HEK293 (cell line): ENCODE measurements around the gene COQ10B.

Experiments used
- CTCF ChIA-PET: fragments of 350-600 bp; formaldehyde crosslinking; extraction: SDS; loops from one replicate; lab custom pipeline; 2021; ENCODE audit warnings: antibody characterized with exemption; lab: Yijun Ruan, JAX
- POLR2A ChIA-PET: fragments of 300-600 bp; formaldehyde crosslinking; extraction: SDS; loops from one replicate; lab custom pipeline; 2020; ENCODE audit warnings: antibody characterized with exemption, inconsistent platforms; lab: Yijun Ruan, JAX
- H3K27ac ChIP-seq: fragments of 200-500 bp; sonication (Bioruptor generic); 2 replicates; pipeline ENCODE4 v1.5.1; 2014; ENCODE audit warnings: low read depth, low read length, control low read depth, inconsistent platforms; ENCODE audit errors: extremely low read depth
- H3K36me3 ChIP-seq, 2 experiments: fragments of 200-500 bp in 1 of 2; sonication (Bioruptor generic) in 1 of 2; 1 replicate in 1 of 2; 2 replicates in 1 of 2; pipeline ENCODE4 v1.5.1; 2014 to 2017; ENCODE audit warnings: inconsistent platforms in 2 of 2, low read length in 2 of 2; ENCODE audit not compliant: control insufficient read depth in 2 of 2, insufficient read depth in 1 of 2
- H3K4me1 ChIP-seq: fragments of 200-500 bp; sonication (Bioruptor generic); 2 replicates; pipeline ENCODE4 v1.5.1; 2014; ENCODE audit warnings: mild to moderate bottlenecking, low read length, inconsistent platforms; ENCODE audit not compliant: control insufficient read depth, insufficient read depth
- H3K4me3 ChIP-seq: 2 replicates; pipeline ENCODE4 v1.5.1; 2011; ENCODE audit warnings: low read depth, mild to moderate bottlenecking, control low read depth, low read length, moderate library complexity
- H3K9me3 ChIP-seq: fragments of 200-500 bp; sonication (Bioruptor generic); 2 replicates; pipeline ENCODE4 v1.5.1; 2014; ENCODE audit warnings: low read depth, low read length, inconsistent platforms; ENCODE audit not compliant: control insufficient read depth, insufficient read depth
- GLIS1 ChIP-seq: fragments of 450-650 bp; formaldehyde crosslinking; IDR thresholded peaks from 2 replicates; pipeline ENCODE4 v1.5.1; 2016; ENCODE audit warnings: missing biosample characterization, missing genetic modification characterization
- INSM2 ChIP-seq: fragments of 450-650 bp; formaldehyde crosslinking; IDR thresholded peaks from 2 replicates; pipeline ENCODE4 v1.5.1; 2016; ENCODE audit warnings: missing biosample characterization, missing genetic modification characterization
- KLF8 ChIP-seq: fragments of 450-650 bp; formaldehyde crosslinking; IDR thresholded peaks from 2 replicates; pipeline ENCODE4 v1.5.1; 2016; ENCODE audit warnings: missing biosample characterization, missing genetic modification characterization
- PRDM6 ChIP-seq: fragments of 450-650 bp; formaldehyde crosslinking; IDR thresholded peaks from 2 replicates; pipeline ENCODE4 v1.5.1; 2017; ENCODE audit warnings: missing biosample characterization, missing genetic modification characterization
- SP7 ChIP-seq: fragments of 450-650 bp; formaldehyde crosslinking; IDR thresholded peaks from 2 replicates; pipeline ENCODE4 v1.5.1; 2016; ENCODE audit warnings: missing biosample characterization, missing genetic modification characterization
- YY1 ChIP-seq: fragments of 450-650 bp; formaldehyde crosslinking; IDR thresholded peaks from 2 replicates; pipeline ENCODE4 v1.5.1; 2018; ENCODE audit warnings: missing biosample characterization, missing genetic modification characterization
- YY2 ChIP-seq: fragments of 450-650 bp; formaldehyde crosslinking; IDR thresholded peaks from 2 replicates; pipeline ENCODE4 v1.5.1; 2016; ENCODE audit warnings: missing biosample characterization, missing genetic modification characterization
- ZBTB11 ChIP-seq: fragments of 450-650 bp; formaldehyde crosslinking; conservative IDR thresholded peaks from 2 replicates; pipeline ENCODE4 v1.5.1; 2016; ENCODE audit warnings: low read depth, missing biosample characterization, missing genetic modification characterization
- ZBTB20 ChIP-seq: fragments of 450-650 bp; formaldehyde crosslinking; IDR thresholded peaks from 2 replicates; pipeline ENCODE4 v1.5.1; 2016; ENCODE audit warnings: missing biosample characterization, missing genetic modification characterization
- ZBTB21 ChIP-seq: fragments of 450-650 bp; formaldehyde crosslinking; IDR thresholded peaks from 2 replicates; pipeline ENCODE4 v1.5.1; 2017; ENCODE audit warnings: missing biosample characterization, missing genetic modification characterization
- ZBTB49 ChIP-seq: fragments of 450-650 bp; formaldehyde crosslinking; IDR thresholded peaks from 2 replicates; pipeline ENCODE4 v1.5.1; 2016; ENCODE audit warnings: missing biosample characterization, missing genetic modification characterization, low read depth
- ZBTB8A ChIP-seq: fragments of 450-650 bp; formaldehyde crosslinking; IDR thresholded peaks from 2 replicates; pipeline ENCODE4 v1.5.1; 2016; ENCODE audit warnings: missing biosample characterization, missing genetic modification characterization
- ZNF133 ChIP-seq: fragments of 450-650 bp; formaldehyde crosslinking; IDR thresholded peaks from 2 replicates; pipeline ENCODE4 v1.5.1; 2016; ENCODE audit warnings: missing biosample characterization, missing genetic modification characterization
- ZNF140 ChIP-seq: fragments of 450-650 bp; formaldehyde crosslinking; IDR thresholded peaks from 2 replicates; pipeline ENCODE4 v1.5.1; 2016; ENCODE audit warnings: missing biosample characterization, missing genetic modification characterization
- ZNF223 ChIP-seq: fragments of 450-650 bp; formaldehyde crosslinking; IDR thresholded peaks from 2 replicates; pipeline ENCODE4 v1.5.1; 2016; ENCODE audit warnings: missing biosample characterization, missing genetic modification characterization
- ZNF292 ChIP-seq: fragments of 450-650 bp; formaldehyde crosslinking; IDR thresholded peaks from 2 replicates; pipeline ENCODE4 v1.5.1; 2016; ENCODE audit warnings: low read depth, missing biosample characterization, missing genetic modification characterization, borderline replicate concordance
- ZNF394 ChIP-seq: fragments of 450-650 bp; formaldehyde crosslinking; IDR thresholded peaks from 2 replicates; pipeline ENCODE4 v1.5.1; 2016; ENCODE audit warnings: missing biosample characterization, missing genetic modification characterization, mild to moderate bottlenecking, moderate library complexity, borderline replicate concordance
- ZNF423 ChIP-seq: fragments of 450-650 bp; formaldehyde crosslinking; IDR thresholded peaks from 2 replicates; pipeline ENCODE4 v1.5.1; 2016; ENCODE audit warnings: missing biosample characterization, missing genetic modification characterization
- ZNF600 ChIP-seq: fragments of 450-650 bp; formaldehyde crosslinking; IDR thresholded peaks from 2 replicates; pipeline ENCODE4 v1.5.1; 2016; ENCODE audit warnings: missing biosample characterization, missing genetic modification characterization
- ZNF629 ChIP-seq: fragments of 450-650 bp; formaldehyde crosslinking; IDR thresholded peaks from 2 replicates; pipeline ENCODE4 v1.5.1; 2017; ENCODE audit warnings: missing biosample characterization, missing genetic modification characterization
- ZNF677 ChIP-seq: fragments of 450-650 bp; IDR thresholded peaks from 2 replicates; pipeline ENCODE4 v1.5.0; 2018; ENCODE audit warnings: missing biosample characterization, mild to moderate bottlenecking, missing genetic modification characterization, moderate library complexity
- TF ChIP-seq, protein P1 (sequence below): fragments of 450-650 bp; formaldehyde crosslinking; optimal IDR thresholded peaks from 2 replicates; pipeline ENCODE3; 2016; ENCODE audit warnings: missing biosample characterization, mild to moderate bottlenecking, missing genetic modification characterization

Gene COQ10B

DNA sequence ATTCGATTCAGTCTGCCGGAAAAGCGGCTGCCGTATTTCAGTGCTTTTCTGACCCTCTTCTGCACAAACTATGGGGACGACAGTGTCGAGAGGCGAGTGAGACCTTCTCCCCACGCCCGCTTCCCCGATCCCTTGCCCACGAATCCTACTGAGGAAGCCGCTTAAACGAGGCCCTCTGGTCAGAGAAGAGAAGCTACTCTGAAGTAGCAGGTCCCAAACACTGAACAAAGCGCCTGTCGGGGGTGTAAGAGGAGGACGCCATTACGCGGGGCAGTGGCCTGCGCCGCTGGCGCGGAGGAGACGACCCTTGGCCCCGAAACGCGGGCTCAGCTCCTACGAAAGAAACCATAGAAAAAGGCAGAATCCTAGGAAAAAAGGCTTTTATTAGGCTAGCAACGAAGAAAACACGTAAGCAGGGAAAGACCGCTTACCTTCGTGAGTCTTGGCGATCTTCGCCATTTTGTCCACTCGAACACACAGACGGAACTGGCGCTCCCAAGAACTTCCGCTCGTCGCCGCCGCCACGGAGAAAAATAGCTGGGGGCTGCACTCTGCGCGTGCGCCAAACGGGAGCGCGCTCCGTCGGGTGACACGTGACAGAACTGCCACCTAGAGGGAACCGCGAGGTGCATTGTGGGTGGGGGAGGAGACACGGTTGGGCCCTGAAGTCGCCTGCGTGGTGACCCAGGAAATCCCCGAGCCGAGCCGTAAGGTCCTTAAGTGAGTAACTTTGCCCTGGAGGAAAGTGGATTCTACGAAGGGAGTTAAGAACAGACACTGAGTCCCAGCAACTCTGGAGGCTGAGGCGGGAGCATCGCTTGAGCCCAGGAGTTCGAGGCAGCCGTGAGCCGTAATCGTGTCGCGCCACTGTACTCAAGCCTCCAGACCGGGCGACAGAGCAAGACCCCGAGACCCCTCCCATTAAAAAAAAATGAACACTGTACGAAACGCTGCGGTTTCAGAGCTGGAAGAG is 18.5 kb upstream of the COQ10B start, which contains the start of gene SF3B1:
TSS of gene SF3B1 (minus strand) at position 488 of the 973 bp plus-strand sequence. CDS start at position 459, 29 bp downstream.
- H3K4me3 ChIP-seq, result peak within 1 kb of the TSS; percentile 94
- peaks cover 17% of the 10 kb centered on the region for H3K4me1 ChIP-seq
- H3K27ac ChIP-seq, result peak within 1 kb of the TSS; percentile 94
- no peaks in the 10 kb centered on the region for H3K9me3 ChIP-seq
- ChIA-PET POLR2A (interaction anchor here (0.6 to 4.3 kb wide), 13 partner anchors 9 to 446 kb away, joined by 3 to 69 read pairs (median 5); partner anchors contain the start of genes COQ10B, HSPD1, HSPE1 and MARS2), CTCF (interaction anchor here (0.6 to 1.1 kb wide), 2 partner anchors 622 to 693 kb away, joined by 3 read pairs; no protein-coding TSS in a partner anchor)
- H3K36me3 ChIP-seq, result peaks cover 0 to 2% of the 10 kb centered on the region in 2 experiments; a peak in 2 of 3 replicates
- TF ChIP-seq YY2 (peak; percentile 89), GLIS1 (tag by site-specific recombination) (peak; percentile 47; the same call in 1 of the 2 replicates), SP7 (tag by site-specific recombination) (peak; percentile 32; the same call in 1 of the 2 replicates), INSM2 (tag by site-specific recombination) (no peak), ZNF677 (tag by site-specific recombination) (0 out of 2 replicates have a peak, but pooled peaks have one; percentile 8), ZBTB49 (no peak), PRDM6 (tag by site-specific recombination) (no peak), ZBTB11 (tag by site-specific recombination) (peak; percentile 85), ZNF292 (no peak), YY1 (tag by site-specific recombination) (peak; percentile 92), ZBTB8A (tag by site-specific recombination) (0 out of 2 replicates have a peak, but pooled peaks have one; percentile 21), ZBTB21 (tag by site-specific recombination) (no peak), KLF8 (tag by site-specific recombination) (0 out of 2 replicates have a peak, but pooled peaks have one; percentile 8), ZNF629 (tag by site-specific recombination) (0 out of 2 replicates have a peak, but pooled peaks have one; percentile 44), ZNF133 (tag by site-specific recombination) (no peak), ZBTB20 (tag by site-specific recombination) (peak; percentile 62; the same call in 1 of the 2 replicates), ZNF600 (0 out of 2 replicates have a peak, but pooled peaks have one; percentile 21), ZNF223 (tag by site-specific recombination) (peak; percentile 97), ZNF140 (tag by site-specific recombination) (no peak), ZNF423 (tag by site-specific recombination) (no peak), ZNF394 (tag by site-specific recombination) (peak; percentile 83)
- TF ChIP-seq, protein P1, sequence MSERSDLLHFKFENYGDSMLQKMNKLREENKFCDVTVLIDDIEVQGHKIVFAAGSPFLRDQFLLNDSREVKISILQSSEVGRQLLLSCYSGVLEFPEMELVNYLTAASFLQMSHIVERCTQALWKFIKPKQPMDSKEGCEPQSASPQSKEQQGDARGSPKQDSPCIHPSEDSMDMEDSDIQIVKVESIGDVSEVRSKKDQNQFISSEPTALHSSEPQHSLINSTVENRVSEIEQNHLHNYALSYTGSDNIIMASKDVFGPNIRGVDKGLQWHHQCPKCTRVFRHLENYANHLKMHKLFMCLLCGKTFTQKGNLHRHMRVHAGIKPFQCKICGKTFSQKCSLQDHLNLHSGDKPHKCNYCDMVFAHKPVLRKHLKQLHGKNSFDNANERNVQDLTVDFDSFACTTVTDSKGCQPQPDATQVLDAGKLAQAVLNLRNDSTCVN (tag by site-specific recombination), result peak; percentile 90
